MCF 10A (cell line): ENCODE measurements around the gene SPOCK1. TPM values are rescaled to one million over a fixed set of nuclear protein-coding genes. Genes with fewer than 3 reads are reported as not detected.

Experiments
- BruUV-seq: library from RNA; stranded (reverse); fragments of 400-500 nt; replicated peaks from 2 replicates; lab custom pipeline; 2021; lab: Mats Ljungman, UMichigan
- CTCF ChIA-PET: fragments of 300-600 bp; sonication (Branson Sonifier 250); formaldehyde crosslinking; extraction: SDS; loops from one replicate; lab custom pipeline; 2021; ENCODE audit warnings: antibody characterized with exemption, inconsistent platforms; lab: Yijun Ruan, JAX
- POLR2A ChIA-PET: fragments of 300-600, 350-650 bp; sonication (Branson Sonifier 250); formaldehyde crosslinking; extraction: SDS; loops from one replicate; lab custom pipeline; 2020; ENCODE audit warnings: antibody characterized with exemption, inconsistent platforms; lab: Yijun Ruan, JAX
- DNase-seq: peaks from one replicate; pipeline ENCODE4 v3.0.0-alpha.2; 2018; ENCODE audit not compliant: unreplicated experiment
- H3K27ac Mint-ChIP-seq: one replicate; pipeline ENCODE4 v1.8.0; 2022; ENCODE audit warnings: mild to moderate bottlenecking, low read depth, mixed read lengths; ENCODE audit not compliant: unreplicated experiment
- H3K27me3 Mint-ChIP-seq: one replicate; pipeline ENCODE4 v1.8.0; 2022; ENCODE audit warnings: mixed read lengths; ENCODE audit not compliant: insufficient read depth, unreplicated experiment
- H3K36me3 Mint-ChIP-seq: one replicate; pipeline ENCODE4 v1.8.0; 2022; ENCODE audit warnings: mild to moderate bottlenecking, moderate library complexity, mixed read lengths; ENCODE audit not compliant: insufficient read depth, unreplicated experiment
- H3K4me1 Mint-ChIP-seq: one replicate; pipeline ENCODE4 v1.8.0; 2022; ENCODE audit warnings: mixed read lengths; ENCODE audit not compliant: insufficient read depth, unreplicated experiment
- H3K4me3 Mint-ChIP-seq: one replicate; pipeline ENCODE4 v1.8.0; 2022; ENCODE audit warnings: mild to moderate bottlenecking, moderate library complexity, mixed read lengths; ENCODE audit not compliant: unreplicated experiment
- H3K9me3 Mint-ChIP-seq: one replicate; pipeline ENCODE4 v1.8.0; 2022; ENCODE audit warnings: mixed read lengths; ENCODE audit not compliant: unreplicated experiment
- intact Hi-C: fragments of 100-400 bp; cut with micrococcal nuclease; formaldehyde crosslinking; loops from 2 replicates; pipeline ENCODE4 v1.14.1; 2022
- total RNA-seq: library from RNA; stranded (reverse); gene quantifications from 2 replicates; pipeline ENCODE4 v1.2.3, GENCODE V29; 2022
- TF ChIP-seq, protein P1 (sequence below): fragments of 200-600 bp; IDR thresholded peaks from one replicate; pipeline ENCODE4 v1.8.0; 2022; ENCODE audit warnings: antibody characterized with exemption, mild to moderate bottlenecking; ENCODE audit not compliant: unreplicated experiment

SPOCK1 gene
- total RNA-seq, 1 experiment from 2014 or later = 34.3 TPM

DNA sequence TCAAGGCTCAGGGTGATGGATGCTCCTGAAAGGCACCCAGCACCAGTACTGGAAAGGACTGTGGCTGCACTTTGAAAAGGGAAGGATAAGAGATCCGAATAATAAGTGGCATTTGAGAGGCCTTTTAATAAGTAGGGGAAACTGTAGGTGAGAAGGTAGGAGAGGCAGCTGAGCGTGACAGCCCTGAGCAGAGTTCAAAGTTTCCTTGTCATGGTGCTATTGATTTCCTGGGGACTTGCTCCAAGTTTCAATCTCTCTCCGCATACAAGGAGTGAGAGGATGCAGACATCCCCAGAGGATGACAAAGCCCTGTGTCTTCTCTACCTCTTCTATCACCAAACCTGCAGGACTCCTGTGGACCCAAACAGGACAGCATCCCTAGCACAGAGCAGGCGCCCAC is 354.5 kb downstream of the SPOCK1 start:
- no peak for DNase-seq
- peaks cover 5% of the 10 kb centered on the region for H3K36me3 Mint-ChIP-seq
- TF ChIP-seq, protein P1, sequence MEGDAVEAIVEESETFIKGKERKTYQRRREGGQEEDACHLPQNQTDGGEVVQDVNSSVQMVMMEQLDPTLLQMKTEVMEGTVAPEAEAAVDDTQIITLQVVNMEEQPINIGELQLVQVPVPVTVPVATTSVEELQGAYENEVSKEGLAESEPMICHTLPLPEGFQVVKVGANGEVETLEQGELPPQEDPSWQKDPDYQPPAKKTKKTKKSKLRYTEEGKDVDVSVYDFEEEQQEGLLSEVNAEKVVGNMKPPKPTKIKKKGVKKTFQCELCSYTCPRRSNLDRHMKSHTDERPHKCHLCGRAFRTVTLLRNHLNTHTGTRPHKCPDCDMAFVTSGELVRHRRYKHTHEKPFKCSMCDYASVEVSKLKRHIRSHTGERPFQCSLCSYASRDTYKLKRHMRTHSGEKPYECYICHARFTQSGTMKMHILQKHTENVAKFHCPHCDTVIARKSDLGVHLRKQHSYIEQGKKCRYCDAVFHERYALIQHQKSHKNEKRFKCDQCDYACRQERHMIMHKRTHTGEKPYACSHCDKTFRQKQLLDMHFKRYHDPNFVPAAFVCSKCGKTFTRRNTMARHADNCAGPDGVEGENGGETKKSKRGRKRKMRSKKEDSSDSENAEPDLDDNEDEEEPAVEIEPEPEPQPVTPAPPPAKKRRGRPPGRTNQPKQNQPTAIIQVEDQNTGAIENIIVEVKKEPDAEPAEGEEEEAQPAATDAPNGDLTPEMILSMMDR = no peak
- ChIA-PET CTCF (interaction anchor here (0.7 to 1.4 kb wide), 3 partner anchors 69 to 549 kb away, joined by 3 to 5 read pairs (median 4); partner anchors contain the start of gene SPOCK1), POLR2A (interaction anchor here (0.8 kb wide), 1 partner anchor 42 kb away, joined by 3 read pairs; no protein-coding TSS in a partner anchor)
- H3K4me1 Mint-ChIP-seq = peaks cover 54% of the 10 kb centered on the region
- H3K9me3 Mint-ChIP-seq = no peaks in the 10 kb centered on the region
- BruUV-seq = no TSS peak
- peak overlapping the region; percentile 99 for H3K27ac Mint-ChIP-seq
- H3K4me3 Mint-ChIP-seq = no peak overlapping the region
- intact Hi-C loops = loop anchor here (5.0 to 10.0 kb wide), 2 partner anchors 50 to 168 kb away; no protein-coding TSS in a partner anchor
- no peaks in the 10 kb centered on the region for H3K27me3 Mint-ChIP-seq

DNA sequence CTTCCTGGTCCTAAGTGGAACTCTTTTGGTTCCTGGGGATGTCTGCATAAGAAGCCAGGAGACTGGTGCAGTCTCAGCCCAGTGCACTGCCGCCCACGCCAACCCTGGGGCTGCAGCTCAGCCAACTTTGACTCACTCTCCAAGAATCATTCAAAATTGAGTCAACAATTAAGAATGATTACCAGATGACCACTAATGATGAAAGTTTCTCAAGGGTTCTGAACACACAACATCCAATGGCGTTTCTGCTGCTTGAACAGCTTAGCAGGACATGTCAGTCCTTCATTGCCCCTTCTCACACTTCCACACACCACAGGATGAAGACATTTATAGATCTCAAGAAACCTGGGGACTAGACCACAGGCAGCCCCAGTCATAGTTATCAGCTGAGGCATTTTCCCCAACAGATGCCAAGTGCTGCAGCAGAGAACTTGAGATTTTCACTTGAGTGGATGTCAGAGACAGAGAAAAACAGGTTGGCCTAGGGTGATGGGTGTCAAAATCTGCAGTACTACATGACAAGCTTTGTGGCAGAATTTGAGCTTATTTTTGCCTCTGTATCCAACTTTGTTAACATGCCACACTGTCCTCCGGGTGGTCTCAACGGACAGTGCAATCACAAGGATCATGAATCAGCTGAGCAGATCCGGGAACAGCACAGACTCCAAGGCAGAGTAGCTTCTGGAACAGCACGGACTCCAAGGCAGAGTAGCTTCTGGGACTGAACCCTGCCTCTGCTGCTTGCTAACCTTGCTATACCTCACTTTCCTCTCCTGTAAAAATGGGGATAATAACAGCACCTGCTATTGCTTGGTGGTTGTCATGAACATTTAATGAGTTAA is 356.1 kb downstream of the SPOCK1 start:
- POLR2A ChIA-PET = interaction anchor here (0.6 to 1.8 kb wide), 8 partner anchors 24 to 480 kb away, joined by 3 to 5 read pairs (median 3); no protein-coding TSS in a partner anchor
- intact Hi-C loops = loop anchor here (1.0 to 10.0 kb wide), 2 partner anchors 52 to 68 kb away; no protein-coding TSS in a partner anchor
- DNase-seq = peak; percentile 87
- CTCF ChIA-PET = interaction anchor here (0.6 to 2.7 kb wide), 8 partner anchors 68 to 1080 kb away, joined by 3 to 13 read pairs (median 3); no protein-coding TSS in a partner anchor
- TF ChIP-seq, protein P1 = no peak
- peaks cover 52% of the 10 kb centered on the region for H3K4me1 Mint-ChIP-seq
- peaks cover 5% of the 10 kb centered on the region for H3K36me3 Mint-ChIP-seq
- H3K9me3 Mint-ChIP-seq = no peaks in the 10 kb centered on the region
- BruUV-seq = no TSS peak
- H3K27ac Mint-ChIP-seq = peak overlapping the region; percentile 76
- no peaks in the 10 kb centered on the region for H3K27me3 Mint-ChIP-seq
- no peak overlapping the region for H3K4me3 Mint-ChIP-seq

DNA sequence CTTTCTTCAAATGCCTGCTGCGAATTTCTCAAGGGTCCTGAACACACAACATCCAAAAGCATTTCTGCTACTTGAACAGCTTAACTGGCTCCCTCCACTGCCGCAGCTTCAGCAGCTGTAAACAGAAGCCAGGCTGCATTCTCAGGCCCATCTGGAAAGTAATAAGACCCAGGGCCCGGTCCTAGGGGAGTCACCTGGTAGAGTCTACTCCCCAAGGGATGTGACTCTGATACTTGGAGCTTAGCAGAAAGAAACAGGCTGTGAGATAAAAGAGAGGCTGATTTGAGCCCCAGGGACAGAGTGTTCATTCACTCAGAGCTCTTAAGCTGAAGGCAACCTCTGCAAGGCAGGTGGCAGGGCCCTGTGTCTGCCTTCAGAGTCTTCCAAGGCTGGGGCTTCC is 356.8 kb downstream of the SPOCK1 start:
- Mint-ChIP-seq H3K36me3 (peaks cover 5% of the 10 kb centered on the region), H3K27me3 (no peaks in the 10 kb centered on the region), H3K4me1 (peaks cover 50% of the 10 kb centered on the region), H3K27ac (peak overlapping the region; percentile 76), H3K4me3 (no peak overlapping the region), H3K9me3 (no peaks in the 10 kb centered on the region)
- TF ChIP-seq, protein P1 = no peak
- POLR2A ChIA-PET = interaction anchor here (0.6 to 1.8 kb wide), 10 partner anchors 17 to 480 kb away, joined by 3 to 5 read pairs (median 3); no protein-coding TSS in a partner anchor
- no peak for DNase-seq
- CTCF ChIA-PET = interaction anchor here (0.6 to 2.7 kb wide), 6 partner anchors 12 to 1079 kb away, joined by 3 to 13 read pairs (median 4); no protein-coding TSS in a partner anchor
- intact Hi-C loops = loop anchor here (1.0 to 10.0 kb wide), 2 partner anchors 52 to 67 kb away; no protein-coding TSS in a partner anchor
- BruUV-seq = no TSS peak
